Stomach (tissue), 9 donors: Measurements from ENCODE around the gene PPP3CA. TPM values are rescaled to one million over a fixed set of nuclear protein-coding genes. Genes with fewer than 3 reads are reported as not detected.

Source experiments
- DNase-seq, 2 donors: peaks; one replicate each; pipeline versions ENCODE4 v3.0.0 to v3.0.0-alpha.2; 2013 to 2019
- H3K27ac ChIP-seq, 5 donors: fragments of 200-600 bp in 4 of 5; sonication (generic) in 4 of 5; one replicate each; pipeline ENCODE4 v1.5.1; 2013 to 2019; ENCODE audit warnings: mild to moderate bottlenecking in 1 of 5, moderate library complexity in 1 of 5
- H3K27me3 ChIP-seq, 3 donors: fragments of 200-600 bp; sonication (generic); one replicate each; pipeline ENCODE4 v1.5.1; 2017 to 2019; ENCODE audit warnings: mixed run types in 1 of 3
- H3K36me3 ChIP-seq, 4 donors: fragments of 200-600 bp; sonication (generic); 1 replicate in 3 of 4; 2 replicates in 1 of 4; pipeline ENCODE4 v1.5.1; 2016 to 2019
- H3K4me1 ChIP-seq, 4 donors: fragments of 200-600 bp; sonication (generic); one replicate each; pipeline ENCODE4 v1.5.1; 2016 to 2019
- H3K4me3 ChIP-seq, 4 donors: fragments of 200-600 bp; sonication (generic) in 3 of 4; one replicate each; pipeline ENCODE4 v1.5.1; 2016 to 2019; ENCODE audit warnings: mild to moderate bottlenecking in 1 of 4
- H3K9me3 ChIP-seq, 4 donors: fragments of 200-600 bp; sonication (generic); one replicate each; pipeline ENCODE4 v1.5.1; 2016 to 2019
- EP300 ChIP-seq: sonication (generic); formaldehyde crosslinking; IDR thresholded peaks from one replicate; pipeline ENCODE4 v1.6.1; 2017; ENCODE audit warnings: antibody characterized with exemption
- POLR2A ChIP-seq, 4 donors: fragments of 450-650 bp; IDR thresholded peaks; one replicate each; pipeline ENCODE4 v1.6.1; 2016; ENCODE audit warnings: antibody characterized with exemption in 4 of 4, control low read depth in 2 of 4, mild to moderate bottlenecking in 1 of 4, moderate library complexity in 1 of 4
- POLR2AphosphoS5 ChIP-seq, 3 donors: sonication (generic); formaldehyde crosslinking; IDR thresholded peaks; one replicate each; pipeline ENCODE4 v1.6.1; 2016; ENCODE audit warnings: antibody characterized with exemption in 3 of 3
- WGBS, 5 donors: extraction: QIAGEN DNeasy Blood & Tissue Kit in 3 of 5; methylation state at CpG; one replicate each; pipeline versions ENCODE4 v1.1.5 to v1.1.7; 2013 to 2018; 5-methylcytosine and 5-hydroxymethylcytosine counted together
- intact Hi-C: fragments of 100-400 bp; cut with DNase I; formaldehyde crosslinking; loops from one replicate; pipeline ENCODE4 v1.15.1; 2023; ENCODE audit warnings: low total_unique reads
- polyA plus RNA-seq, 3 donors: library from polyadenylated mRNA; stranded (reverse); fragments of 200-250 nt; gene quantifications; one replicate each; pipeline ENCODE4 v1.2.3, GENCODE V29; 2013
- total RNA-seq, 5 donors: library from RNA; depleted of rRNA; stranded (reverse); fragments of >200 nt; gene quantifications; one replicate each; pipeline versions ENCODE4 v1.1.0 to v1.2.3, GENCODE V29; 2014 to 2016
- TF ChIP-seq, protein P1 (sequence below), 7 experiments: fragments of 450-650 bp in 4 of 7; fragments of 200-600 bp in 3 of 7; sonication (generic) in 3 of 7; IDR thresholded peaks; one replicate each; pipeline ENCODE4 v1.5.1; 2016 to 2019; ENCODE audit warnings: antibody characterized with exemption in 7 of 7, control low read depth in 2 of 7, mild to moderate bottlenecking in 1 of 7
- donor health status: healthy with polysubstance abuse.
- donor health status: Bipolar disorder and iron deficiency.
- donor health status: healthy.

Gene PPP3CA
- total and polyA plus RNA-seq, 8 donors = 8.9 to 62.4 (median 20.6) TPM

- no peak for DNase-seq
- Histone ChIP-seq H3K9me3 (no peaks in the 10 kb centered on the region), H3K36me3 (peaks cover 0 to 13% (median 4%) of the 10 kb centered on the region in 4 donors), H3K4me3 (no peak overlapping the region), H3K27ac (peak overlapping the region in 4 of 5 donors; percentile 57 to 82 (median 72)), H3K4me1 (peaks cover 8 to 39% (median 22%) of the 10 kb centered on the region in 4 donors), H3K27me3 (no peaks in the 10 kb centered on the region)
- TF ChIP-seq, protein P1, sequence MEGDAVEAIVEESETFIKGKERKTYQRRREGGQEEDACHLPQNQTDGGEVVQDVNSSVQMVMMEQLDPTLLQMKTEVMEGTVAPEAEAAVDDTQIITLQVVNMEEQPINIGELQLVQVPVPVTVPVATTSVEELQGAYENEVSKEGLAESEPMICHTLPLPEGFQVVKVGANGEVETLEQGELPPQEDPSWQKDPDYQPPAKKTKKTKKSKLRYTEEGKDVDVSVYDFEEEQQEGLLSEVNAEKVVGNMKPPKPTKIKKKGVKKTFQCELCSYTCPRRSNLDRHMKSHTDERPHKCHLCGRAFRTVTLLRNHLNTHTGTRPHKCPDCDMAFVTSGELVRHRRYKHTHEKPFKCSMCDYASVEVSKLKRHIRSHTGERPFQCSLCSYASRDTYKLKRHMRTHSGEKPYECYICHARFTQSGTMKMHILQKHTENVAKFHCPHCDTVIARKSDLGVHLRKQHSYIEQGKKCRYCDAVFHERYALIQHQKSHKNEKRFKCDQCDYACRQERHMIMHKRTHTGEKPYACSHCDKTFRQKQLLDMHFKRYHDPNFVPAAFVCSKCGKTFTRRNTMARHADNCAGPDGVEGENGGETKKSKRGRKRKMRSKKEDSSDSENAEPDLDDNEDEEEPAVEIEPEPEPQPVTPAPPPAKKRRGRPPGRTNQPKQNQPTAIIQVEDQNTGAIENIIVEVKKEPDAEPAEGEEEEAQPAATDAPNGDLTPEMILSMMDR (IDR thresholded peaks at IDR 0.05) = no peak
- TF ChIP-seq EP300 (no peak), POLR2AphosphoS5 (IDR thresholded peaks at IDR 0.05) (no peak), POLR2A (IDR thresholded peaks at IDR 0.05) (no peak)
- WGBS, 5 donors = 77 to 86% (median 83%) methylated on average over 3 of the region's 3 CpGs
- intact Hi-C loops = loop anchor here (10.0 kb wide), 1 partner anchor 154 kb away; the partner anchor contains the start of gene PPP3CA
Measured at GRCh38 chr4:101190751-101191150, 156.6 kb downstream of the PPP3CA start.

DNA sequence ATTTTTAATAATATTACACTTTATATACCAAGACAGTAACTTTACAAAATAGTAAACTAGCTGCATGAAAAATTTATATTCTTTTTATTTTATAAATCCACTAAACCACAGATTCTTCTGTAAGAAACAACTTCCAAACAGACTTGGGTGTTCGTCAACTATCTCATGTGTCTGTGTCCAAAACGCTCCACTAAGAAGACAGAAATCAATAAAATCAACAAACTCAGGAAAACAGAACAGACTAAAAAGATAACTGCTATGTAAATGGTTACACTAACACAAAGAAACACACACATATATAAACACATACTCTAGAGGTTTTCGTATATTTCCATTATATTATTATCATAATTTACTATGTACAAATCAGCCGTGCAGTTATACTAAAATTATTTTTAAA is 158.4 kb downstream of the PPP3CA start:
- no peak overlapping the region for H3K27ac ChIP-seq
- no peaks in the 10 kb centered on the region for H3K36me3 ChIP-seq
- H3K4me1 ChIP-seq = peaks cover 8 to 39% (median 22%) of the 10 kb centered on the region in 4 donors
- H3K4me3 ChIP-seq = no peak overlapping the region
- 52 to 79% (median 67%) methylated on average over 4 of the region's 4 CpGs for WGBS, 5 donors
- DNase-seq = no peak
- H3K27me3 ChIP-seq = no peaks in the 10 kb centered on the region
- intact Hi-C loops = no loop called here
- no peak for TF ChIP-seq EP300
- H3K9me3 ChIP-seq = no peaks in the 10 kb centered on the region

- no peak for TF ChIP-seq EP300
- TF ChIP-seq, protein P1 (IDR thresholded peaks at IDR 0.05) = no peak
- no peak for TF ChIP-seq POLR2AphosphoS5 (IDR thresholded peaks at IDR 0.05)
- TF ChIP-seq POLR2A (IDR thresholded peaks at IDR 0.05) = no peak
- Histone ChIP-seq H3K27ac (no peak overlapping the region), H3K9me3 (no peaks in the 10 kb centered on the region), H3K4me3 (no peak overlapping the region), H3K27me3 (no peaks in the 10 kb centered on the region), H3K4me1 (peaks cover 8 to 39% (median 22%) of the 10 kb centered on the region in 4 donors), H3K36me3 (peaks cover 0 to 3% (median under 1%) of the 10 kb centered on the region in 4 donors)
- 21 to 42% (median 29%) methylated on average over 5 of the region's 5 CpGs for WGBS, 5 donors
- no peak for DNase-seq
- intact Hi-C loops = no loop called here
Measured at GRCh38 chr4:101187841-101188240, 159.5 kb downstream of the PPP3CA start.

GRCh38 chr4:101186567-101187184 is 160.7 kb downstream of the PPP3CA start:
- intact Hi-C loops = no loop called here
- H3K27ac ChIP-seq = no peak overlapping the region
- no peaks in the 10 kb centered on the region for H3K27me3 ChIP-seq
- DNase-seq = no peak
- 87 to 96% (median 94%) methylated on average over 4 of the region's 4 CpGs for WGBS, 5 donors
- H3K4me1 ChIP-seq = peaks cover 8 to 27% (median 18%) of the 10 kb centered on the region in 4 donors
- TF ChIP-seq, protein P1 (IDR thresholded peaks at IDR 0.05) = no peak
- TF ChIP-seq EP300 (no peak), POLR2A (IDR thresholded peaks at IDR 0.05) (no peak), POLR2AphosphoS5 (IDR thresholded peaks at IDR 0.05) (no peak)
- H3K4me3 ChIP-seq = no peak overlapping the region
- no peaks in the 10 kb centered on the region for H3K9me3 ChIP-seq
- peaks cover 0 to 10% (median 7%) of the 10 kb centered on the region in 4 donors for H3K36me3 ChIP-seq

DNA sequence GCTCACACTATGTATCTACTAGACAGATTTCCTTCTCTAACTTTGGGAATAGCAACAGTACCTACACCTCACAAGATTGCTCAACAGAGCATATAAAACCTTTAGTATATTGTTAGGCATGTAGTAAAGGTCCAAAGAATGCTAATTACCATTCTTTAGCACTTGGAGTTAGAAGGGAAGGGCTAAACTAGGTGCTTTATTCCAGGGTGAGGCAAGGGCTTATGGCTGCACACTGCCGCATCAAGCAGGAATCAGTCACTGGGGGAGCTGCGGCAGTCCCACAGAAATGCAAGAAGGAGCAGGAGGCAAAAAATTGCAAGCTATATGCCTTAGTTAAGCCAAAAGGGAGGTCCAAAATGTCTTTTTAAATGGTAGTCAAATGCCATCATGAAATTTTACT is 162.7 kb downstream of the PPP3CA start:
- H3K27ac ChIP-seq = no peak overlapping the region

More for the DNA sequence above, 162.7 kb downstream of the PPP3CA start:
- Histone ChIP-seq H3K27me3 (no peaks in the 10 kb centered on the region), H3K36me3 (peaks cover 0 to 10% (median 7%) of the 10 kb centered on the region in 4 donors), H3K9me3 (no peaks in the 10 kb centered on the region), H3K4me1 (peaks cover 0 to 14% (median 6%) of the 10 kb centered on the region in 4 donors), H3K4me3 (no peak overlapping the region)
- DNase-seq = no peak
- TF ChIP-seq POLR2AphosphoS5 (IDR thresholded peaks at IDR 0.05) = no peak
- TF ChIP-seq, protein P1 (IDR thresholded peaks at IDR 0.05) = no peak
- TF ChIP-seq EP300 = no peak
- TF ChIP-seq POLR2A (IDR thresholded peaks at IDR 0.05) = no peak
- intact Hi-C loops = no loop called here
- WGBS, 5 donors = 97 to 100% (median 98%) methylated on average over 2 of the region's 2 CpGs
